Myocyte (in vitro differentiated cells): ENCODE data around the gene NRG2. TPM values are rescaled to one million over a fixed set of nuclear protein-coding genes. Genes with fewer than 3 reads are reported as not detected.

Source experiments
- DNase-seq: peaks from one replicate; pipeline ENCODE4 v3.0.0-alpha.2; 2012; ENCODE audit warnings: low read depth
- total RNA-seq: library from RNA; depleted of rRNA; stranded (reverse); fragments of >200 nt; gene quantifications from 2 replicates; pipeline ENCODE4 v1.2.3, GENCODE V29; 2014

NRG2 gene
- total RNA-seq, 1 donor from 2014 or later: not detected

- no peak for DNase-seq
These were observed 226.5 kb downstream of the NRG2 start for GRCh38 chr5:139816566-139816965.

- DNase-seq: no peak
These were observed 228.3 kb downstream of the NRG2 start for GRCh38 chr5:139814704-139815280.

- no peak for DNase-seq
These were observed 228.9 kb downstream of the NRG2 start for GRCh38 chr5:139814191-139814601.

GRCh38 chr5:139812836-139813805 lies 230.0 kb downstream of the NRG2 start:
- no peak for DNase-seq

- no peak for DNase-seq
These were observed 230.8 kb downstream of the NRG2 start for GRCh38 chr5:139812323-139812722.

GRCh38 chr5:139811274-139811607 lies 231.9 kb downstream of the NRG2 start:
- no peak for DNase-seq

GRCh38 chr5:139810341-139811273 lies 232.5 kb downstream of the NRG2 start:
- no peak for DNase-seq

- DNase-seq: no peak
These were observed 233.7 kb downstream of the NRG2 start for GRCh38 chr5:139809331-139809810.

- DNase-seq: peak; percentile 52
These were observed 234.4 kb downstream of the NRG2 start for GRCh38 chr5:139808481-139809330.

- no peak for DNase-seq
These were observed 235.5 kb downstream of the NRG2 start for GRCh38 chr5:139807647-139808030.

- DNase-seq: no peak
These were observed 236.1 kb downstream of the NRG2 start for GRCh38 chr5:139806726-139807646.

GRCh38 chr5:139806111-139806510 lies 237.0 kb downstream of the NRG2 start:
- no peak for DNase-seq

- no peak for DNase-seq
These were observed 237.6 kb downstream of the NRG2 start for GRCh38 chr5:139805545-139805944.

- DNase-seq: no peak
These were observed 238.2 kb downstream of the NRG2 start for GRCh38 chr5:139804800-139805397.

- DNase-seq: no peak
These were observed 239.1 kb downstream of the NRG2 start for GRCh38 chr5:139803978-139804377.

- no peak for DNase-seq
These were observed 243.7 kb downstream of the NRG2 start for GRCh38 chr5:139799359-139799758.

GRCh38 chr5:139798883-139799282 lies 244.2 kb downstream of the NRG2 start:
- DNase-seq: no peak

GRCh38 chr5:139797856-139798510 lies 245.1 kb downstream of the NRG2 start:
- DNase-seq: no peak
